Nephron (organoid): Measurements from ENCODE around the gene FXR2.
"Not testable (repeated sequence)": the region's sequence is repeated elsewhere in the genome, so short reads cannot be mapped to it uniquely, and the experiment has no call there.

ENCODE experiments used
- H3K27ac Mint-ChIP-seq, 3 experiments: 2 replicates each; pipeline ENCODE4 v1.8.0; 2020; ENCODE audit warnings: mixed read lengths in 3 of 3, mild to moderate bottlenecking in 2 of 3, moderate library complexity in 1 of 3
- H3K27me3 Mint-ChIP-seq: 2 replicates; pipeline ENCODE4 v1.8.0; 2021; ENCODE audit warnings: low read depth, mild to moderate bottlenecking, moderate library complexity, mixed read lengths
- H3K36me3 Mint-ChIP-seq: 2 replicates; pipeline ENCODE4 v1.8.0; 2020; ENCODE audit warnings: low read depth, mixed read lengths
- H3K4me1 Mint-ChIP-seq: 2 replicates; pipeline ENCODE4 v1.8.0; 2020; ENCODE audit warnings: mixed read lengths
- H3K4me3 Mint-ChIP-seq, 3 experiments: 2 replicates each; pipeline ENCODE4 v1.8.0; 2020; ENCODE audit warnings: mild to moderate bottlenecking in 3 of 3, mixed read lengths in 3 of 3, moderate library complexity in 2 of 3
- H3K9me3 Mint-ChIP-seq: 2 replicates; pipeline ENCODE4 v1.8.0; 2020; ENCODE audit warnings: mixed read lengths
- CTCF ChIP-seq, 3 experiments: fragments of 200-600 bp; sonication (generic); IDR thresholded peaks; one replicate each; pipeline ENCODE4 v1.5.0; 2021; ENCODE audit warnings: antibody characterized with exemption in 3 of 3; ENCODE audit not compliant: unreplicated experiment in 3 of 3

The FXR2 gene

GRCh38 chr17:7626307-7626706 lies 11.6 kb upstream of the FXR2 start:
- H3K36me3 Mint-ChIP-seq = peaks cover 13% of the 10 kb centered on the region
- no peak for TF ChIP-seq CTCF (IDR thresholded peaks at IDR 0.05; ENCODE audit: unreplicated experiment in 3 of 3)
- H3K27ac Mint-ChIP-seq = peak overlapping the region; percentile 94 to 98 (median 97)
- H3K4me1 Mint-ChIP-seq = peaks cover 10% of the 10 kb centered on the region
- no peaks in the 10 kb centered on the region for H3K9me3 Mint-ChIP-seq
- peaks cover 5% of the 10 kb centered on the region for H3K27me3 Mint-ChIP-seq
- peak overlapping the region; percentile 97 to 98 (median 97) for H3K4me3 Mint-ChIP-seq

- H3K9me3 Mint-ChIP-seq, H3K4me1 Mint-ChIP-seq, H3K27me3 Mint-ChIP-seq, H3K27ac Mint-ChIP-seq: not testable (repeated sequence)
- H3K36me3 Mint-ChIP-seq = peaks cover 13% of the 10 kb centered on the region
- H3K4me3 Mint-ChIP-seq = peak overlapping the region; percentile 73 to 98 (median 97)
These were observed 11.1 kb upstream of the FXR2 start for GRCh38 chr17:7625749-7626148.

GRCh38 chr17:7623661-7624060 lies 9.0 kb upstream of the FXR2 start:
- Mint-ChIP-seq H3K4me1 (peaks cover 10% of the 10 kb centered on the region), H3K4me3 (no peak overlapping the region), H3K27ac (no peak overlapping the region), H3K27me3 (peaks cover 5% of the 10 kb centered on the region), H3K36me3 (peaks cover 13% of the 10 kb centered on the region), H3K9me3 (no peaks in the 10 kb centered on the region)
- no peak for TF ChIP-seq CTCF (IDR thresholded peaks at IDR 0.05; ENCODE audit: unreplicated experiment in 3 of 3)

GRCh38 chr17:7620835-7621234 lies 6.1 kb upstream of the FXR2 start:
- H3K27me3 Mint-ChIP-seq = peaks cover 5% of the 10 kb centered on the region
- peaks cover 3% of the 10 kb centered on the region for H3K36me3 Mint-ChIP-seq
- H3K4me3 Mint-ChIP-seq = no peak overlapping the region
- H3K9me3 Mint-ChIP-seq = no peaks in the 10 kb centered on the region
- no peak overlapping the region for H3K27ac Mint-ChIP-seq
- H3K4me1 Mint-ChIP-seq = no peaks in the 10 kb centered on the region
- TF ChIP-seq CTCF (IDR thresholded peaks at IDR 0.05; ENCODE audit: unreplicated experiment in 3 of 3) = no peak

GRCh38 chr17:7618608-7619007 lies 3.9 kb upstream of the FXR2 start:
- Mint-ChIP-seq H3K4me3 (no peak overlapping the region), H3K4me1 (peaks cover 5% of the 10 kb centered on the region)
- no peak for TF ChIP-seq CTCF (IDR thresholded peaks at IDR 0.05; ENCODE audit: unreplicated experiment in 3 of 3)

GRCh38 chr17:7615265-7615747 lies 609 bp upstream of the FXR2 start:
- Mint-ChIP-seq H3K27ac (peak overlapping the region; percentile 33 to 91 (median 73)), H3K36me3 (peaks cover 20% of the 10 kb centered on the region), H3K9me3 (no peaks in the 10 kb centered on the region), H3K4me1 (peaks cover 37% of the 10 kb centered on the region), H3K27me3 (no peaks in the 10 kb centered on the region), H3K4me3 (peak overlapping the region; percentile 84 to 86 (median 86))
- TF ChIP-seq CTCF (IDR thresholded peaks at IDR 0.05; ENCODE audit: unreplicated experiment in 3 of 3) = no peak

More at GRCh38 chr17:7618608-7619007, 3.9 kb upstream of the FXR2 start:
- H3K27ac Mint-ChIP-seq = peak overlapping the region in 1 of 3 experiments; percentile 2
- no peaks in the 10 kb centered on the region for H3K9me3 Mint-ChIP-seq
- peaks cover 5% of the 10 kb centered on the region for H3K27me3 Mint-ChIP-seq
- no peaks in the 10 kb centered on the region for H3K36me3 Mint-ChIP-seq
